WTC11 (cell line): ENCODE data around the gene MPV17L.
"Not testable (repeated sequence)": the region's sequence is repeated elsewhere in the genome, so short reads cannot be mapped to it uniquely, and the experiment has no call there.

Source experiments
- CTCF ChIP-seq: fragments of 200-600 bp; IDR thresholded peaks from 2 replicates; pipeline ENCODE4 v1.8.0; 2022; ENCODE audit warnings: antibody characterized with exemption
- ETV6 ChIP-seq: sonication (generic); formaldehyde crosslinking; IDR thresholded peaks from 2 replicates; pipeline ENCODE4 v1.8.1; 2022; ENCODE audit warnings: mild to moderate bottlenecking, missing genetic modification reagents
- MXD4 ChIP-seq: fragments of 250-450 bp; sonication (Bioruptor Pico); IDR thresholded peaks from 2 replicates; pipeline ENCODE4 v1.8.0; 2021; ENCODE audit warnings: mild to moderate bottlenecking, moderate library complexity, borderline replicate concordance
- SMAD4 ChIP-seq: sonication (generic); formaldehyde crosslinking; IDR thresholded peaks from 2 replicates; pipeline ENCODE4 v1.8.0; 2022; ENCODE audit warnings: mild to moderate bottlenecking, missing genetic modification reagents
- SP1 ChIP-seq: sonication (generic); formaldehyde crosslinking; conservative IDR thresholded peaks from 2 replicates; pipeline ENCODE4 v1.8.1; 2022; ENCODE audit warnings: missing genetic modification reagents
- TCF7 ChIP-seq: sonication (generic); formaldehyde crosslinking; IDR thresholded peaks from 2 replicates; pipeline ENCODE4 v1.8.0; 2022; ENCODE audit warnings: mild to moderate bottlenecking, low read depth, missing genetic modification reagents, moderate library complexity
- ZNF423 ChIP-seq: fragments of 250-450 bp; sonication (Bioruptor Pico); IDR thresholded peaks from 2 replicates; pipeline ENCODE4 v2.1.2; 2022; ENCODE audit warnings: mild to moderate bottlenecking, moderate library complexity

GRCh38 chr16:15351251-15351650 is 44.3 kb upstream of the MPV17L start:
- not testable (repeated sequence) for TF ChIP-seq ZNF423; CTCF; SP1; SMAD4; TCF7 (CRISPR knock-in tag); MXD4 (CRISPR knock-in tag); ETV6
